Lung (tissue), 12 donors: Measurements from ENCODE around the gene PLBD2. TPM values are rescaled to one million over a fixed set of nuclear protein-coding genes. Genes with fewer than 3 reads are reported as not detected.

Source experiments
- ATAC-seq: fragments of 200-7000 bp; cut with Tn5 transposase; one replicate; pipeline ENCODE4 v1.9.1; 2020; ENCODE audit warnings: moderate number of reproducible peaks; ENCODE audit not compliant: insufficient read depth, low FRiP score
- DNase-seq, 3 donors: peaks; one replicate each; pipeline ENCODE4 v3.0.0-alpha.2; 2013 to 2017
- H3K27ac ChIP-seq, 2 donors: one replicate each; pipeline ENCODE4 v1.5.1; 2013; ENCODE audit warnings: mild to moderate bottlenecking in 2 of 2, moderate library complexity in 2 of 2, control low read depth in 1 of 2, inconsistent platforms in 1 of 2, low read depth in 1 of 2, low read length in 1 of 2
- H3K27me3 ChIP-seq, 3 donors: one replicate each; pipeline ENCODE4 v1.5.1; 2013; ENCODE audit warnings: low read length in 2 of 3; ENCODE audit not compliant: control insufficient read depth in 3 of 3, insufficient read depth in 3 of 3
- H3K36me3 ChIP-seq, 4 donors: one replicate each; pipeline ENCODE4 v1.5.1; 2013; ENCODE audit warnings: low read length in 4 of 4, mild to moderate bottlenecking in 1 of 4, moderate library complexity in 1 of 4; ENCODE audit not compliant: control insufficient read depth in 4 of 4, insufficient read depth in 4 of 4
- H3K4me1 ChIP-seq, 5 donors: one replicate each; pipeline ENCODE4 v1.5.1; 2013; ENCODE audit warnings: low read length in 5 of 5, mild to moderate bottlenecking in 2 of 5, moderate library complexity in 1 of 5; ENCODE audit not compliant: control insufficient read depth in 5 of 5, insufficient read depth in 5 of 5
- H3K4me3 ChIP-seq: one replicate; pipeline ENCODE4 v1.5.1; 2013; ENCODE audit warnings: mild to moderate bottlenecking, control low read depth, moderate library complexity
- H3K9ac ChIP-seq, 2 donors: one replicate each; pipeline ENCODE4 v1.5.1; 2013; ENCODE audit warnings: low read length in 2 of 2, control low read depth in 1 of 2; ENCODE audit not compliant: insufficient read depth in 1 of 2
- H3K9me3 ChIP-seq, 4 donors: one replicate each; pipeline ENCODE4 v1.5.1; 2013; ENCODE audit warnings: low read length in 3 of 4, mild to moderate bottlenecking in 1 of 4, moderate library complexity in 1 of 4; ENCODE audit not compliant: control insufficient read depth in 4 of 4, insufficient read depth in 3 of 4
- WGBS, 2 donors: extraction: QIAGEN DNeasy Blood & Tissue Kit; methylation state at CpG; one replicate each; pipeline ENCODE4 v1.1.7; 2013; 5-methylcytosine and 5-hydroxymethylcytosine counted together
- polyA plus RNA-seq, 2 donors: library from polyadenylated mRNA; stranded (reverse); fragments of 200-250 nt; gene quantifications; one replicate each; pipeline ENCODE4 v1.2.1, GENCODE V29; 2013
- total RNA-seq, 2 donors: library from RNA; depleted of rRNA in 1 of 2; stranded (reverse); fragments of >200 nt in 1 of 2; gene quantifications; one replicate each; pipeline ENCODE4 v1.2.1, GENCODE V29; 2014 to 2021
- TF ChIP-seq, protein P1 (sequence below): IDR thresholded peaks from 2 replicates; pipeline ENCODE4 v1.5.1; 2012; ENCODE audit warnings: mild to moderate bottlenecking; ENCODE audit errors: control extremely low read depth, extremely low read depth
- donor health status: control.
- donor health status: control.
- donor health status: Bipolar disorder and iron deficiency.
- donor health status: healthy.
- donor health status: DM: yes; HTN: yes; CAD: no.

The PLBD2 gene
- total and polyA plus RNA-seq, 4 donors: 16.4 to 48.9 (median 21.6) TPM

GRCh38 chr12:113369391-113369985 lies 11.1 kb downstream of the PLBD2 start:
- H3K9me3 ChIP-seq: no peaks in the 10 kb centered on the region
- peaks cover 7 to 25% (median 9%) of the 10 kb centered on the region in 4 donors for H3K36me3 ChIP-seq
- DNase-seq (peak in 2 of 3 donors; percentile 59 to 65), ATAC-seq (no peak)
- TF ChIP-seq, protein P1, sequence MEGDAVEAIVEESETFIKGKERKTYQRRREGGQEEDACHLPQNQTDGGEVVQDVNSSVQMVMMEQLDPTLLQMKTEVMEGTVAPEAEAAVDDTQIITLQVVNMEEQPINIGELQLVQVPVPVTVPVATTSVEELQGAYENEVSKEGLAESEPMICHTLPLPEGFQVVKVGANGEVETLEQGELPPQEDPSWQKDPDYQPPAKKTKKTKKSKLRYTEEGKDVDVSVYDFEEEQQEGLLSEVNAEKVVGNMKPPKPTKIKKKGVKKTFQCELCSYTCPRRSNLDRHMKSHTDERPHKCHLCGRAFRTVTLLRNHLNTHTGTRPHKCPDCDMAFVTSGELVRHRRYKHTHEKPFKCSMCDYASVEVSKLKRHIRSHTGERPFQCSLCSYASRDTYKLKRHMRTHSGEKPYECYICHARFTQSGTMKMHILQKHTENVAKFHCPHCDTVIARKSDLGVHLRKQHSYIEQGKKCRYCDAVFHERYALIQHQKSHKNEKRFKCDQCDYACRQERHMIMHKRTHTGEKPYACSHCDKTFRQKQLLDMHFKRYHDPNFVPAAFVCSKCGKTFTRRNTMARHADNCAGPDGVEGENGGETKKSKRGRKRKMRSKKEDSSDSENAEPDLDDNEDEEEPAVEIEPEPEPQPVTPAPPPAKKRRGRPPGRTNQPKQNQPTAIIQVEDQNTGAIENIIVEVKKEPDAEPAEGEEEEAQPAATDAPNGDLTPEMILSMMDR: no peak
- H3K4me1 ChIP-seq: peaks cover 0 to 2% (median 0%) of the 10 kb centered on the region in 5 donors
- H3K4me3 ChIP-seq: no peak overlapping the region
- H3K27ac ChIP-seq: no peak overlapping the region
- H3K9ac ChIP-seq: no peak overlapping the region
- H3K27me3 ChIP-seq: no peaks in the 10 kb centered on the region
- WGBS, 2 donors: 78 to 83% methylated on average over 6 of the region's 6 CpGs

DNA sequence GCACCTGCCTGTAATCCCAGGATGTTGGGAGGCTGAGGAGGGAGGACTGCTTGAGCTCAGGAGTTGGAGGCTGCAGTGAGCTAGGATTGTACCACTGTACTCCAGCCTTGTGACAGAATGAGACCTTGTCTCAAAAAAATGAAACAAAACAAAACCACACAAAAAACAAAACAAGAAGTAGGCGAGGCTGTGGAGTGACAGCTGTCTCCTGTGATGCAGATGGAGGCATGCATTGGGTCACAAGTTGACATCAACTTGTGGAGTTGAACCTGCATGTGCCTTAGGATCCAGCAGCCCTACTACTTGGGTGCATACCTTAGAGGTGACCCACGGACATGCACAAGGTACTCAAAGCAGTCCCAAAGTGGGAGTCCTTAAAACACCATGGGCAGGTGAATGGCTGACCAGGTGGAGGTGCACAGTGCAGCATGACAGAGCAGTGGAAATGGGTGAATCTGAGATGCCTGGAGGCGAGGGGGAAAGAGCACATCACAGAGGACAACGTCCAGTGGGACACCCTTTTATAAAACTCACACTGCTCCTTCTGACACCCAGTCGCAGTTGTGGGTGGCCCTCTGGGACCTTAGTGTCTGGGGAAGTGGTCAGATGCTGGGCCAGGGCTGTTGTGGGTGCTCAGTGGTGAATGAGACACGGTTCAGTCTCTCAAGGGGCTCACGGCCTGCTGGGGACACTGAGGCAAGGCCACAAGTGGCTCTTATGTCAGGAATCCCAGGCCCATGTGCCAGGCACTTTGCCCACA lies 12.7 kb downstream of the PLBD2 start:
- ATAC-seq: peak; percentile 16
- WGBS, 2 donors: 82 to 89% methylated on average over 7 of the region's 7 CpGs
- H3K36me3 ChIP-seq: peaks cover 11 to 36% (median 13%) of the 10 kb centered on the region in 4 donors
- no peaks in the 10 kb centered on the region for H3K27me3 ChIP-seq
- H3K9me3 ChIP-seq: peaks cover 0 to 2% (median 0%) of the 10 kb centered on the region in 4 donors
- no peak overlapping the region for H3K9ac ChIP-seq
- no peak overlapping the region for H3K4me3 ChIP-seq
- TF ChIP-seq, protein P1: no peak
- H3K4me1 ChIP-seq: peaks cover 0 to 2% (median 0%) of the 10 kb centered on the region in 5 donors
- DNase-seq: no peak
- H3K27ac ChIP-seq: no peak overlapping the region

DNA sequence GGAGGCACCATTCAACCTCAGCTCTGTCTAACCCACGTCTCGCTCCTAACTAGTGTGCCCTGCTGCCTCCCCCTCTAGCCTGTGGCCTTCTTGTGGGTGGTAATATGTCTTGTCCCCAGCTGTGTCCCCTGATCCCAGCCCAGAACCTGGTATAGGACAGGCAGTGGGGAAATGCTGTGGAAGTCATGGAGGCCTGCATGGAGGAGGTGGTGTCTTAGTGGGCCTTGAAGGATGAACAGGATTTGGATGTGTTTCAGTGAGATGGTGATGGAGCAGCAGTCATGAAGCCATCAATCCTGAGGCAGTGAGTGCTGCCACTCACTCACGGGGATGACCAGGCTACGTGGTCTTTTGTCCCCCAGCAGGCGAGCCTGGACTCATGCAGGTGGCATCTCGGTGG lies 13.4 kb downstream of the PLBD2 start:
- Histone ChIP-seq H3K4me3 (no peak overlapping the region), H3K36me3 (peaks cover 12 to 40% (median 15%) of the 10 kb centered on the region in 4 donors), H3K27me3 (no peaks in the 10 kb centered on the region), H3K27ac (no peak overlapping the region), H3K4me1 (no peaks in the 10 kb centered on the region), H3K9ac (no peak overlapping the region), H3K9me3 (peaks cover 0 to 2% (median 0%) of the 10 kb centered on the region in 4 donors)
- WGBS, 2 donors: 96 to 100% methylated on average over 6 of the region's 6 CpGs
- DNase-seq (no peak), ATAC-seq (no peak)
- TF ChIP-seq, protein P1: no peak
